T1000 (cell line): ENCODE data around the gene C1orf174.

ENCODE experiments used
- DNase-seq: peaks from one replicate; lab custom pipeline; 2025; ENCODE audit warnings: mixed read lengths; lab: John Stamatoyannopoulos, UW

Gene C1orf174

GRCh38 chr1:3900150-3900968 lies at the start of gene C1orf174:
Gene C1orf174, minus strand, starts transcription at chr1:3900272. Its CDS starts 86 bp downstream, at chr1:3900186.
- DNase-seq: peak; percentile 97

- no peak for DNase-seq
Measured at GRCh38 chr1:3948344-3948743, 48.3 kb upstream of the C1orf174 start.

GRCh38 chr1:3945916-3946840 lies 46.1 kb upstream of the C1orf174 start:
- no peak for DNase-seq

GRCh38 chr1:3945222-3945621 lies 45.1 kb upstream of the C1orf174 start:
- DNase-seq: no peak

- no peak for DNase-seq
Measured at GRCh38 chr1:3944578-3945125, 44.6 kb upstream of the C1orf174 start.

GRCh38 chr1:3943806-3944577 lies 43.9 kb upstream of the C1orf174 start:
- DNase-seq: no peak

GRCh38 chr1:3943123-3943431 lies 43.0 kb upstream of the C1orf174 start:
- DNase-seq: no peak

GRCh38 chr1:3942416-3943122 lies 42.5 kb upstream of the C1orf174 start:
- no peak for DNase-seq

- no peak for DNase-seq
Measured at GRCh38 chr1:3940754-3941345, 40.8 kb upstream of the C1orf174 start.

GRCh38 chr1:3940081-3940753 lies 40.1 kb upstream of the C1orf174 start:
- DNase-seq: no peak

- no peak for DNase-seq
Measured at GRCh38 chr1:3939242-3940080, 39.4 kb upstream of the C1orf174 start.

- DNase-seq: no peak
Measured at GRCh38 chr1:3932156-3932919, 32.3 kb upstream of the C1orf174 start.

- DNase-seq: no peak
Measured at GRCh38 chr1:3931007-3931912, 31.2 kb upstream of the C1orf174 start.

- no peak for DNase-seq
Measured at GRCh38 chr1:3930301-3931006, 30.4 kb upstream of the C1orf174 start.

- no peak for DNase-seq
Measured at GRCh38 chr1:3929126-3929525, 29.1 kb upstream of the C1orf174 start.

GRCh38 chr1:3928586-3928985 lies 28.5 kb upstream of the C1orf174 start:
- DNase-seq: no peak

- no peak for DNase-seq
Measured at GRCh38 chr1:3926956-3927355, 26.9 kb upstream of the C1orf174 start.
